Measurements from ENCODE around the gene SAP30L. TPM values are rescaled to one million over a fixed set of nuclear protein-coding genes. Genes with fewer than 3 reads are reported as not detected.
A peak's percentile ranks its signal among the peaks of the same experiment; 100 is the strongest.

Gene SAP30L
- total RNA-seq, 3 donors from 2014 or later: 29.7 to 54.4 (median 43.7) TPM

GRCh38 chr5:154437281-154437965 is 8.4 kb upstream of the SAP30L start:
- Histone ChIP-seq H3K27me3 (no peaks in the 10 kb centered on the region), H3K4me3 (no peak overlapping the region), H3K27ac (no peak overlapping the region), H3K9me3 (no peaks in the 10 kb centered on the region), H3K4me1 (no peaks in the 10 kb centered on the region), H3K36me3 (no peaks in the 10 kb centered on the region)
- no peak for DNase-seq (ENCODE audit: low spot score in 2 of 2)
- TF ChIP-seq POLR2AphosphoS5 (IDR thresholded peaks at IDR 0.05) (no peak), POLR2A (IDR thresholded peaks at IDR 0.05) (no peak), CTCF (IDR thresholded peaks at IDR 0.05) (no peak)
- intact Hi-C loops (cut with DNase I; ENCODE audit: low total_unique reads): no loop called here

- no peaks in the 10 kb centered on the region for H3K27me3 ChIP-seq
- no peak for DNase-seq (ENCODE audit: low spot score in 2 of 2)
- no peak overlapping the region for H3K4me3 ChIP-seq
- TF ChIP-seq POLR2AphosphoS5 (IDR thresholded peaks at IDR 0.05) (no peak), CTCF (IDR thresholded peaks at IDR 0.05) (no peak), POLR2A (IDR thresholded peaks at IDR 0.05) (no peak)
- H3K27ac ChIP-seq: no peak overlapping the region
- no peaks in the 10 kb centered on the region for H3K4me1 ChIP-seq
- intact Hi-C loops (cut with DNase I; ENCODE audit: low total_unique reads): no loop called here
- no peaks in the 10 kb centered on the region for H3K9me3 ChIP-seq
- no peaks in the 10 kb centered on the region for H3K36me3 ChIP-seq
These were observed 5.3 kb upstream of the SAP30L start for GRCh38 chr5:154440540-154440939.

- Histone ChIP-seq H3K36me3 (no peaks in the 10 kb centered on the region), H3K4me1 (no peaks in the 10 kb centered on the region), H3K9me3 (no peaks in the 10 kb centered on the region), H3K27ac (no peak overlapping the region), H3K4me3 (no peak overlapping the region), H3K27me3 (no peaks in the 10 kb centered on the region)
- intact Hi-C loops (cut with DNase I; ENCODE audit: low total_unique reads): no loop called here
- TF ChIP-seq POLR2AphosphoS5 (IDR thresholded peaks at IDR 0.05): no peak
- no peak for TF ChIP-seq POLR2A (IDR thresholded peaks at IDR 0.05)
- no peak for DNase-seq (ENCODE audit: low spot score in 2 of 2)
These were observed 3.0 kb upstream of the SAP30L start for GRCh38 chr5:154442801-154443200.

GRCh38 chr5:154444556-154445421 is 1.0 kb upstream of the SAP30L start:
- Histone ChIP-seq H3K36me3 (no peaks in the 10 kb centered on the region), H3K27ac (peak overlapping the region; percentile 77 to 87), H3K4me1 (peaks cover 0 to 7% of the 10 kb centered on the region in 2 donors), H3K27me3 (no peaks in the 10 kb centered on the region), H3K9me3 (no peaks in the 10 kb centered on the region), H3K4me3 (peak overlapping the region; percentile 97 to 98 (median 98))
- no peak for DNase-seq (ENCODE audit: low spot score in 2 of 2)
- intact Hi-C loops (cut with DNase I; ENCODE audit: low total_unique reads): no loop called here
- TF ChIP-seq POLR2A (IDR thresholded peaks at IDR 0.05) (no peak), CTCF (IDR thresholded peaks at IDR 0.05) (no peak), POLR2AphosphoS5 (IDR thresholded peaks at IDR 0.05) (no peak)

GRCh38 chr5:154446195-154447088 is 645 bp downstream of the SAP30L start:
- peak overlapping the region; percentile 97 to 98 (median 98) for H3K4me3 ChIP-seq
- no peak for TF ChIP-seq CTCF (IDR thresholded peaks at IDR 0.05)
- no peak for TF ChIP-seq POLR2A (IDR thresholded peaks at IDR 0.05)
- no peak for TF ChIP-seq POLR2AphosphoS5 (IDR thresholded peaks at IDR 0.05)
- no peaks in the 10 kb centered on the region for H3K36me3 ChIP-seq
- no peaks in the 10 kb centered on the region for H3K9me3 ChIP-seq
- H3K4me1 ChIP-seq: peaks cover 0 to 7% of the 10 kb centered on the region in 2 donors
- DNase-seq (ENCODE audit: low spot score in 2 of 2): peak in 1 of 2 donors; percentile 29
- H3K27me3 ChIP-seq: no peaks in the 10 kb centered on the region
- intact Hi-C loops (cut with DNase I; ENCODE audit: low total_unique reads): no loop called here
- peak overlapping the region; percentile 77 to 87 for H3K27ac ChIP-seq

All from breast epithelium (tissue), 4 donors.